ENCODE data around the gene MANEAL.

Gene MANEAL

GRCh38 chr1:37831809-37832208, 38.2 kb downstream of the MANEAL start:
- peaks cover 39 to 41% of the 10 kb centered on the region in 2 donors for H3K36me3 ChIP-seq (ENCODE audit: control insufficient read depth in 2 of 2, insufficient read depth in 2 of 2, low read length in 2 of 2)

DNA sequence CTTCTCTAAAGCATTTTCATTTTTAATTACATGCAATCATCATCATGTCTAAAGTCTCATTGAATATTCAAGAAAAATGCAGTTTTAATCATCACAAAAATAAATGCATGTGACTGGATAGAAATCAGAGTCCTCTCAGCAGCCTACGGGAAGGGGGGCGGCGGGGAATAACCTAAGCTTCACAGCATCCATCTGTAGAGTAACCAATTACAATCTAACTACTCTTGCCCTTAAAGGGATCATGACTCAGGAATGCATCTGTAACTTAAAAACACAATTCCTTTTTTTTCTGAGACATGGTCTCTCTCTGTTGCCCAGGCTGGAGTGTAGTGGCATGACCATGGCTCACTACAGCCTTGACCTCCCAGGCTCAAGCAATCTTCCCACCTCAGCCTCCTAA, 43.1 kb downstream of the MANEAL start:
- H3K4me1 ChIP-seq (ENCODE audit: control insufficient read depth, insufficient read depth, low read length): no peaks in the 10 kb centered on the region
- no peaks in the 10 kb centered on the region for H3K27me3 ChIP-seq (ENCODE audit: control insufficient read depth in 1 of 2, insufficient read depth in 2 of 2, low read length in 2 of 2)
- H3K4me3 ChIP-seq (ENCODE audit: low read length in 2 of 2): no peak overlapping the region
- H3K27ac ChIP-seq (ENCODE audit: low read length): no peak overlapping the region
- peaks cover 47 to 48% of the 10 kb centered on the region in 2 donors for H3K36me3 ChIP-seq (ENCODE audit: control insufficient read depth in 2 of 2, insufficient read depth in 2 of 2, low read length in 2 of 2)
- H3K9ac ChIP-seq (ENCODE audit: low read length in 2 of 2): no peak overlapping the region
- no peaks in the 10 kb centered on the region for H3K9me3 ChIP-seq (ENCODE audit: control insufficient read depth in 2 of 2, low read length in 2 of 2)

More at GRCh38 chr1:37831809-37832208, 38.2 kb downstream of the MANEAL start:
- Histone ChIP-seq H3K4me1 (ENCODE audit: control insufficient read depth, insufficient read depth, low read length) (no peaks in the 10 kb centered on the region), H3K27me3 (ENCODE audit: control insufficient read depth in 1 of 2, insufficient read depth in 2 of 2, low read length in 2 of 2) (no peaks in the 10 kb centered on the region), H3K9ac (ENCODE audit: low read length in 2 of 2) (no peak overlapping the region), H3K27ac (ENCODE audit: low read length) (no peak overlapping the region), H3K9me3 (ENCODE audit: control insufficient read depth in 2 of 2, low read length in 2 of 2) (no peaks in the 10 kb centered on the region), H3K4me3 (ENCODE audit: low read length in 2 of 2) (no peak overlapping the region)

DNA sequence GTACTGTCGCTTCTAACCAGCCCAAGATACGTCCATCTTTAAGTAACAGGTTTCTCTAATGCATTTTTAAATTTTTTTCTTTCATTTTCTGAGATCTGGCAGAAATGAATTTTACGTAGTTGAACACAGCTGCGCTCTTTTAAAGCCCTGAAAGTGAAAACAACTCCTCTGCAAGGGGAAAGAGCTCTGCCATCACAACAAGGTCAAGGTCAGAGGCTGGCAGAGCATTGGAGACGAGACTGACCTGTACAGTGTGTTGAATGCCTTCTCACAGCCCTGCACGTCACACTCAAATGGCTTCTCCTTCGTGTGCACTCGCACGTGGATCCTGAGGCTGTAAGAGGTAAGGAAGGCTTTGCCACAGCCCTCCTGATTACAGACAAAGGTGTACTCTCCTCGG, 46.0 kb downstream of the MANEAL start:
- no peaks in the 10 kb centered on the region for H3K9me3 ChIP-seq (ENCODE audit: control insufficient read depth in 2 of 2, low read length in 2 of 2)
- no peak overlapping the region for H3K27ac ChIP-seq (ENCODE audit: low read length)
- H3K4me3 ChIP-seq (ENCODE audit: low read length in 2 of 2): no peak overlapping the region
- H3K27me3 ChIP-seq (ENCODE audit: control insufficient read depth in 1 of 2, insufficient read depth in 2 of 2, low read length in 2 of 2): no peaks in the 10 kb centered on the region
- no peak overlapping the region for H3K9ac ChIP-seq (ENCODE audit: low read length in 2 of 2)
- peaks cover 30 to 31% of the 10 kb centered on the region in 2 donors for H3K36me3 ChIP-seq (ENCODE audit: control insufficient read depth in 2 of 2, insufficient read depth in 2 of 2, low read length in 2 of 2)
- H3K4me1 ChIP-seq (ENCODE audit: control insufficient read depth, insufficient read depth, low read length): no peaks in the 10 kb centered on the region

- Histone ChIP-seq H3K9ac (ENCODE audit: low read length in 2 of 2) (no peak overlapping the region), H3K27me3 (ENCODE audit: control insufficient read depth in 1 of 2, insufficient read depth in 2 of 2, low read length in 2 of 2) (no peaks in the 10 kb centered on the region), H3K4me3 (ENCODE audit: low read length in 2 of 2) (no peak overlapping the region), H3K9me3 (ENCODE audit: control insufficient read depth in 2 of 2, low read length in 2 of 2) (no peaks in the 10 kb centered on the region), H3K4me1 (ENCODE audit: control insufficient read depth, insufficient read depth, low read length) (no peaks in the 10 kb centered on the region), H3K27ac (ENCODE audit: low read length) (no peak overlapping the region), H3K36me3 (ENCODE audit: control insufficient read depth in 2 of 2, insufficient read depth in 2 of 2, low read length in 2 of 2) (peaks cover 21 to 22% of the 10 kb centered on the region in 2 donors)
These were observed 47.1 kb downstream of the MANEAL start for GRCh38 chr1:37840711-37841110.

- H3K27me3 ChIP-seq (ENCODE audit: control insufficient read depth in 1 of 2, insufficient read depth in 2 of 2, low read length in 2 of 2): no peaks in the 10 kb centered on the region
- H3K4me3 ChIP-seq (ENCODE audit: low read length in 2 of 2): no peak overlapping the region
- H3K9me3 ChIP-seq (ENCODE audit: control insufficient read depth in 2 of 2, low read length in 2 of 2): no peaks in the 10 kb centered on the region
- peaks cover 21 to 22% of the 10 kb centered on the region in 2 donors for H3K36me3 ChIP-seq (ENCODE audit: control insufficient read depth in 2 of 2, insufficient read depth in 2 of 2, low read length in 2 of 2)
- H3K4me1 ChIP-seq (ENCODE audit: control insufficient read depth, insufficient read depth, low read length): no peaks in the 10 kb centered on the region
- no peak overlapping the region for H3K27ac ChIP-seq (ENCODE audit: low read length)
- no peak overlapping the region for H3K9ac ChIP-seq (ENCODE audit: low read length in 2 of 2)
These were observed 48.0 kb downstream of the MANEAL start for GRCh38 chr1:37841652-37842051.

DNA sequence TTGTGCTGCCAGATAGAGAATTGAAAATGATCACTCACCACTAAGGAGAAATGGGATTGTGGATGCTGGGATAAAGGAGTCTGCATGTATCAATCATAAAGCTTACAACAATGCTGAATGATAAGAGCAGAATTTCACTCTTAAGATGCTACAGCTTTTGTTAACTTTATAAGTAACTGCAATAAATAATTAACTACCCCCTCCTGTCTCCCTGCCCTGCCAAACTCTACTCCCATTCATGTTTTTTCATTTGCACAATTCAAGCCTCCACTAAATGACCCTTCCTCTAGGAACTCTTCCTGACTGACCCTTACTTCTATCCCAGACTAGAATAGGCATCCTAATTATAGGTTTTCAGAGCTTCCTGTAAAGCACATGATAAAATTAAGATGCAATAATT, 50.9 kb downstream of the MANEAL start:
- Histone ChIP-seq H3K9me3 (ENCODE audit: control insufficient read depth in 2 of 2, low read length in 2 of 2) (no peaks in the 10 kb centered on the region), H3K27me3 (ENCODE audit: control insufficient read depth in 1 of 2, insufficient read depth in 2 of 2, low read length in 2 of 2) (no peaks in the 10 kb centered on the region), H3K9ac (ENCODE audit: low read length in 2 of 2) (no peak overlapping the region), H3K4me3 (ENCODE audit: low read length in 2 of 2) (no peak overlapping the region), H3K36me3 (ENCODE audit: control insufficient read depth in 2 of 2, insufficient read depth in 2 of 2, low read length in 2 of 2) (peaks cover 7 to 13% of the 10 kb centered on the region in 2 donors), H3K4me1 (ENCODE audit: control insufficient read depth, insufficient read depth, low read length) (no peaks in the 10 kb centered on the region), H3K27ac (ENCODE audit: low read length) (no peak overlapping the region)

- H3K36me3 ChIP-seq (ENCODE audit: control insufficient read depth in 2 of 2, insufficient read depth in 2 of 2, low read length in 2 of 2): peaks cover 3 to 9% of the 10 kb centered on the region in 2 donors
- no peak overlapping the region for H3K27ac ChIP-seq (ENCODE audit: low read length)
- no peaks in the 10 kb centered on the region for H3K9me3 ChIP-seq (ENCODE audit: control insufficient read depth in 2 of 2, low read length in 2 of 2)
- H3K4me1 ChIP-seq (ENCODE audit: control insufficient read depth, insufficient read depth, low read length): no peaks in the 10 kb centered on the region
- no peaks in the 10 kb centered on the region for H3K27me3 ChIP-seq (ENCODE audit: control insufficient read depth in 1 of 2, insufficient read depth in 2 of 2, low read length in 2 of 2)
- H3K4me3 ChIP-seq (ENCODE audit: low read length in 2 of 2): no peak overlapping the region
- no peak overlapping the region for H3K9ac ChIP-seq (ENCODE audit: low read length in 2 of 2)
These were observed 51.5 kb downstream of the MANEAL start for GRCh38 chr1:37845049-37845646.

DNA sequence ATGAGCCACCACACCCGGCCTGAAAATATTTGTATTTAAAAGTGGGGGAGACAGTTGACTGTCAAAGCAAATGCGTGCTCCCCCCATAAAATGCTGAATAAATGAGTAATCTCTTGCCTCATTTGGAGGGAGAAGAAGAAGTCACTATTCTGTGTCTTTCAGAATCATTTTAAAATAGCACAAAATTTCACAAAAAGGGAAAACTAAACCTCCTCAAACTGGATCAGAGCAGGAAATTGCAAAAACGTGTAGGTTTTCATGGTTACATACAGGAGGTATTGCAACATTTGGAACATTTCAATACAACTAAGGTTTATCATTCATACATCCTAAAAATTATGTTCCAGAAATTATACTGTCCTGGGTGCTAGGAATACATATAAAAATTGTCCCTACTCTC, 52.1 kb downstream of the MANEAL start:
- Histone ChIP-seq H3K4me1 (ENCODE audit: control insufficient read depth, insufficient read depth, low read length) (no peaks in the 10 kb centered on the region), H3K27me3 (ENCODE audit: control insufficient read depth in 1 of 2, insufficient read depth in 2 of 2, low read length in 2 of 2) (no peaks in the 10 kb centered on the region), H3K9me3 (ENCODE audit: control insufficient read depth in 2 of 2, low read length in 2 of 2) (no peaks in the 10 kb centered on the region), H3K27ac (ENCODE audit: low read length) (no peak overlapping the region), H3K4me3 (ENCODE audit: low read length in 2 of 2) (no peak overlapping the region), H3K9ac (ENCODE audit: low read length in 2 of 2) (no peak overlapping the region), H3K36me3 (ENCODE audit: control insufficient read depth in 2 of 2, insufficient read depth in 2 of 2, low read length in 2 of 2) (peaks cover 3 to 9% of the 10 kb centered on the region in 2 donors)

DNA sequence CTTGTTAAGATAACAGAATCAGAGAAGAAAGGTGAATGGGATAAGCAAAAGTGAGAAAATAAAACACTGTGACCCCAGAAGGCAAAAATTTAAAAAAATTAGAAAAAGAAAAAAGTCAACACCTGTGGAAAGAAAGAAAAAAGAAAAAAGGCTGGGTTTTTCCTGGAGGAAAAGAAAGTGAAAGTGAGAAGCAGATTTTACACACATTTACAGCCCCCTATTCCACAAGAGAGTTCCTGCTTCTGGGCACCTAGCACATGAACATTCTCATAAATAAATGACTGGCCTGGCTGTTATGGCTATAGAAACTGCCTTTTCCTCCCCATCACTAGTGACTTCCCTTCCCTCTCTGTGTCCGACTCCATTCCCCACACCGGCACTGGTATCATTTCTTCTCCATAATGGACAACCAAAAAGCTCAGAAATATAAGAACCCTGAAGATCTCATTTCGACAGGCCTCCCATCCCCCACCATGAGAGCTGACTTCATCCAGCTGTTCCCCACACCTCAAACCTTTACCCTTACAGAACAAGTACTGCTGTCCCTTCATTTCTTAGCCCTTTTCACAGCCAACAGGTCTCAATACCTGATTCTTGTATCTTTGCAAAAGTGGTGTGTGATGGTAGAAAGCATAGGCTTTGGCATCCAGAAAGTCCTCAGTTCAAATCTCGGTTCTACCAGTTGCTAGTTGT, 53.1 kb downstream of the MANEAL start:
- Histone ChIP-seq H3K4me3 (ENCODE audit: low read length in 2 of 2) (no peak overlapping the region), H3K36me3 (ENCODE audit: control insufficient read depth in 2 of 2, insufficient read depth in 2 of 2, low read length in 2 of 2) (peaks cover 3 to 5% of the 10 kb centered on the region in 2 donors), H3K9me3 (ENCODE audit: control insufficient read depth in 2 of 2, low read length in 2 of 2) (no peaks in the 10 kb centered on the region), H3K27ac (ENCODE audit: low read length) (no peak overlapping the region), H3K27me3 (ENCODE audit: control insufficient read depth in 1 of 2, insufficient read depth in 2 of 2, low read length in 2 of 2) (no peaks in the 10 kb centered on the region), H3K4me1 (ENCODE audit: control insufficient read depth, insufficient read depth, low read length) (no peaks in the 10 kb centered on the region), H3K9ac (ENCODE audit: low read length in 2 of 2) (no peak overlapping the region)

- Histone ChIP-seq H3K4me1 (ENCODE audit: control insufficient read depth, insufficient read depth, low read length) (no peaks in the 10 kb centered on the region), H3K9ac (ENCODE audit: low read length in 2 of 2) (no peak overlapping the region), H3K4me3 (ENCODE audit: low read length in 2 of 2) (no peak overlapping the region), H3K36me3 (ENCODE audit: control insufficient read depth in 2 of 2, insufficient read depth in 2 of 2, low read length in 2 of 2) (peaks cover 5 to 7% of the 10 kb centered on the region in 2 donors), H3K27ac (ENCODE audit: low read length) (no peak overlapping the region), H3K9me3 (ENCODE audit: control insufficient read depth in 2 of 2, low read length in 2 of 2) (no peaks in the 10 kb centered on the region), H3K27me3 (ENCODE audit: control insufficient read depth in 1 of 2, insufficient read depth in 2 of 2, low read length in 2 of 2) (no peaks in the 10 kb centered on the region)
These were observed 55.8 kb downstream of the MANEAL start for GRCh38 chr1:37849480-37849879.

DNA sequence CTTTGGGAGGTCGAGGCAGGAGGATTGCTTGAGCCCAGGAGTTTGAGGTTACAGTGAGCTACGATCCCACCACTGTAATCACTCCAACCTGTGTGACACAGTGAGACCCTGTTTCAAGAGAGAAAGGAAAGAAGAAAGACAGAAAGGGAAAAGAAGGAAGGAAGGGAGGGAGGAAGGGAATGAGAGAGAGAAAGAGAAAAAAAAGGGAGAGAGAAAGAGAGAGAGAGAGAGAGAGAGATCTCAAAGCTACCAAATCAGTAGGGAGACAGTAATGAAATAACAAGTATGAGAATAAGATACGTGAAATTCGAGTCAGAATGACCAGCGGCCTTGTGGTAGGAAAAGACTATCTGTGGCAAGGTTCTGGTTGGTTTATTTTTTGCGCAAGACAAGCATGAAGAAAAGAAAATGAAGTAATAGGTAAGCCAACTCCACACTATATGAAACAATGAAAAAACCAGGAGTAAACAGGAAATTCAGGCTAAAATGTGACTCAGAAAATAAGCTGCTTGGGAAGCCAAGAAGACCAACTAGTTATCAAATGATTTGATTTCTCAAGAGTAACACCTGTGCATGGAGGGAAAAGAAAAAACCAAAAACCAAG, 56.8 kb downstream of the MANEAL start:
- no peaks in the 10 kb centered on the region for H3K27me3 ChIP-seq (ENCODE audit: control insufficient read depth in 1 of 2, insufficient read depth in 2 of 2, low read length in 2 of 2)
- no peaks in the 10 kb centered on the region for H3K4me1 ChIP-seq (ENCODE audit: control insufficient read depth, insufficient read depth, low read length)
- H3K9ac ChIP-seq (ENCODE audit: low read length in 2 of 2): no peak overlapping the region
- no peak overlapping the region for H3K27ac ChIP-seq (ENCODE audit: low read length)
- H3K9me3 ChIP-seq (ENCODE audit: control insufficient read depth in 2 of 2, low read length in 2 of 2): no peaks in the 10 kb centered on the region
- H3K36me3 ChIP-seq (ENCODE audit: control insufficient read depth in 2 of 2, insufficient read depth in 2 of 2, low read length in 2 of 2): peaks cover 8 to 14% of the 10 kb centered on the region in 2 donors
- no peak overlapping the region for H3K4me3 ChIP-seq (ENCODE audit: low read length in 2 of 2)

Measured in stomach smooth muscle (tissue), 2 donors.